Measurements from ENCODE around the gene UNC93B1.
"Not testable (repeated sequence)": the region's sequence is repeated elsewhere in the genome, so short reads cannot be mapped to it uniquely, and the experiment has no call there.

Gene UNC93B1

GRCh38 chr11:67982255-67982857, 21.5 kb downstream of the UNC93B1 start:
- not testable (repeated sequence) for ATAC-seq

- not testable (repeated sequence) for ATAC-seq
Observed at GRCh38 chr11:67981226-67981625, 22.7 kb downstream of the UNC93B1 start.

- ATAC-seq = not testable (repeated sequence)
Observed at GRCh38 chr11:67978766-67979418, 25.0 kb downstream of the UNC93B1 start.

DNA sequence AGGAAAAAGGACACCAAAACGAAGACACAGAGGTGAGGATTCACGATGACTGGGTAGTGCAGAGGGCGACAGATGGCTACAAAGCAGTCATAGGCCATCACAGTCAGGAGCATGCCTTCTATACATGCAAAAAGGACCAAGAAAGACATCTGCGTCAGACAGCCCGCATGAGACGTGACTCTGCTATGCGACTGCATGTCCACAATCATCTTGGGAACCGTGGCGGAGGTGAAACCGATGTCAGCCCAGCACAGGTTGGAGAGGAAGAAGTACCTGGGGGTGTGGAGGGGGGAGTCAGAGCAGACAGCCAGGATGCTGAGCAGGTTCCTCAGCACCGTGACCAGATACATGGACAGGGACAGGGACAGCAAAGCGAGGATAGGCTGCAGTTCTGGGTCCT, 29.2 kb downstream of the UNC93B1 start:
- not testable (repeated sequence) for ATAC-seq

- not testable (repeated sequence) for ATAC-seq
Observed at GRCh38 chr11:67965830-67966348, 38.0 kb downstream of the UNC93B1 start.

- ATAC-seq = not testable (repeated sequence)
Observed at GRCh38 chr11:67964746-67965145, 39.2 kb downstream of the UNC93B1 start.

- ATAC-seq = not testable (repeated sequence)
Observed at GRCh38 chr11:67963879-67964278, 40.0 kb downstream of the UNC93B1 start.

GRCh38 chr11:67963217-67963616, 40.7 kb downstream of the UNC93B1 start:
- not testable (repeated sequence) for ATAC-seq

DNA sequence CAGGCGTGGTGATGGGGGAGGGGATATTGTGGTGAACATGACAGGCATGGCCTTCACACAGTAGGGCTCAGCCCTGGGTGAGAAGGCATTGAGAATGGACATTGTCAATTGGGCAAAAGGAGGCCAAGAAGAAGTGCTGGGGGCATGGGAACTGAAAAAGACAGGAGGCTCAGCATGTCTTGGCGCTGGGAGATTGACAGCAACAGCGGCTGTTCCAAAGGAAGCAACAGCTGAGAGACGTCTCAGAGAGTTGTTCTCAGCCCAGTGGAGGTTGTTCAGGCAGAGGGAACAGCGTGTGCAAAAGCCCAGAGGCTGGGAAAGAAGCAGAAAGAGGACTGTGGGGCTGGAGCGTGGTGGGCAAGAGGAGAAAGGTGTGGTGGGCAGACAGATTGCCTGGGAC, 47.7 kb downstream of the UNC93B1 start:
- not testable (repeated sequence) for ATAC-seq

- ATAC-seq = peak; percentile 77 to 84
Observed at GRCh38 chr11:67955461-67956007, 48.4 kb downstream of the UNC93B1 start.

DNA sequence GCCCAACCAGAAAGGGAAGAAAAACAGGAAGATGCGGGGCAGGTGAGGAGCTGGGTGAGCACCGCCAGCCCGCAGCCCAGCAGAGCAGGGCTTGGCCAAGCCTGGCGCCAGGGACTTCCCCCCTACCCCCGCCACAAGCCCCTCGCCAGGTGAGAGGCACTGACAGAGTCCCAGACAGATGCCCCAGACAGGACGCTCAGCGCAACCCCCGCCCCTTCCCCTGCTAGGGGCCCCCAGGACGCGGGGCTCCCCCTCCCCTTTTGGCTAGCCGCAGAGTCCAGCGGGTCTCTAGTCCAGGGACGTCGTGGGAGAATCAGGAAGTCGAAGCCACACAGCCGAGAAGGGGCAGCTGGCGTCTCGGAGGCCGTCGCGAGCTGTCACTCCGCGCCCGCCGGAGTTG, 48.9 kb downstream of the UNC93B1 start:
- ATAC-seq = not testable (repeated sequence)

DNA sequence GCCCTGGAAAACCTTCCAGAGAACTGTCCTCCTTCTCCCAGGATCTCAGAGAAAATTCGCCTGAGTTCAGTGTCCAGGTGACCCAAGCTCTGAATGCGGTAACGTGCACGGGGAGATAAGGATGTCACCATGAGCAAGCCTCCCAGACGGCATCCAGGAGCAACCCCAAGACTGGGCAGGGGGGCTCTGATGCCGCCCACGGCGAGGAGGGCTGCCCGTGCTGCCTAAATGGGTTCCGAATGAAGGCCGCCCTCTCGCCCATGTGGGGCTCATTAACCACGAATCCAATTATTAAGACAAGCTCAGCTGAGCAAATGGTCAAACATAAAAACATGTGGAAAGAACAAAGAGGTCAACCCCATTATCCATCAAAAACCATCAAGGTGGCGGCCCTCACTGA, 49.6 kb downstream of the UNC93B1 start:
- ATAC-seq = not testable (repeated sequence)

DNA sequence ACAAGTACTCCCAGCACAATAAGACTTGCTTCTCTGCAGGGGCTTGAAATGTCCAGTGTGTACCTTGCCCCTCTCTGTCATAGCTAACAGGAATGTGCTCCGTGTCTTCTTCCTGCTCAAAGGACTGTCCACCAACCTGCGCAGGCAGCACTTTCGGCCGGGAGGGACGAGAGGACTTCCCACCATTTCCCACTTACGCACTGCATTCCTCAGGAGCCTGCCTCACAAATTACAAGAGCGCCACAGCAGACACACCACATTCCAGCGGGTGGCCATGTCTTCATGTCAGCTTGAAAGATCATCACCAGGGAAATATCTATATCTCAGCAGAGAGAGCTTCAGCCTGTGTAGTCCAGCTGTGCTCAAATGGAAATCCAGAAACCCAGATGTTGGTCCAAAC, 53.2 kb downstream of the UNC93B1 start:
- not testable (repeated sequence) for ATAC-seq

- not testable (repeated sequence) for ATAC-seq
Observed at GRCh38 chr11:67947785-67948184, 56.1 kb downstream of the UNC93B1 start.

- ATAC-seq = not testable (repeated sequence)
Observed at GRCh38 chr11:67946403-67946802, 57.5 kb downstream of the UNC93B1 start.

DNA sequence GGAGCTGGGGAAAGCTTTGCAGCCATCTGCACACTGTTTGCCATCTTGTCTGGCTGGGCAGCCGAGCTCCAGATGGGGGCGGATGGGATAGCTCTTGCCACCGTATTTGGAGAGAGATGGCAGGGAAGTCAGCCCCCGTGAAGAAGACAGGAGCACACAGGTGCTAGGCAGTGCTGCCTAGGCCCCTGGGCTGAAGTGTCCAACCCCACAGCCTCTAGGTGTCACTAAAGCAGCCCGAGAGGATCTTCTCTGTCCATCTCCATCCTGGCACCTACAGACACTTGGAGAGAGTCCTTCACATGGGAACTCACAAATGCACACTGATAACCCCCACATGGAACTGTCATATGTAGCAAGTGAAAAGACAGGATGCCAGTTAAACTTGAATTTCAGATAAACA, 60.5 kb downstream of the UNC93B1 start:
- not testable (repeated sequence) for ATAC-seq
